K562 (cell line): ENCODE data around the gene LBP. TPM values are rescaled to one million over a fixed set of nuclear protein-coding genes. Genes with fewer than 3 reads are reported as not detected.

ENCODE experiments used
- ATAC-seq: fragments of 200-7000 bp; cut with Tn5 transposase; 3 replicates; pipeline ENCODE4 v1.9.1; 2020; ENCODE audit warnings: moderate library complexity
- BruUV-seq: library from RNA; stranded (reverse); fragments of 400-500 nt; replicated peaks from 2 replicates; lab custom pipeline; 2021; lab: Mats Ljungman, UMichigan
- CTCF ChIA-PET: fragments of 300-600 bp; formaldehyde crosslinking; extraction: SDS; loops from one replicate; lab custom pipeline; 2021; ENCODE audit warnings: low intra/inter-chr PET ratio; lab: Yijun Ruan, JAX
- POLR2A ChIA-PET: fragments of 300-600, 350-650 bp; sonication (Branson Sonifier 250); formaldehyde crosslinking; extraction: SDS; loops from one replicate; lab custom pipeline; 2021; ENCODE audit warnings: antibody characterized with exemption, inconsistent platforms; lab: Yijun Ruan, JAX
- DNase-seq, 4 experiments: peaks; one replicate each; pipeline versions ENCODE4 v3.0.0 to v3.0.0-alpha.2; 2011 to 2018; ENCODE audit warnings: low spot score in 3 of 4, mixed read lengths in 3 of 4; ENCODE audit errors: extremely low read depth in 1 of 4
- FAIRE-seq: peaks from 2 replicates; lab custom pipeline; 2011; peaks lifted over from hg19 to GRCh38; lab: Jason Lieb, UNC
- H2AFZ ChIP-seq: 2 replicates; pipeline ENCODE4 v1.6.0; 2011; ENCODE audit warnings: low read depth, low read length, control low read depth, inconsistent platforms
- H3K27ac ChIP-seq: fragments of 200-600 bp; 3 replicates; pipeline ENCODE4 v1.8.0; 2011; ENCODE audit warnings: low read depth, mild to moderate bottlenecking, control low read depth, inconsistent platforms, low read length, moderate library complexity, mixed read lengths; ENCODE audit errors: extremely low read depth
- H3K27me3 ChIP-seq, 2 experiments: fragments of 300-600 bp in 1 of 2; 2 replicates in 1 of 2; 3 replicates in 1 of 2; pipeline versions ENCODE4 v1.6.0 to v1.8.0; 2011; ENCODE audit warnings: inconsistent platforms in 2 of 2, low read length in 2 of 2, mild to moderate bottlenecking in 1 of 2, mixed read lengths in 1 of 2, moderate library complexity in 1 of 2; ENCODE audit not compliant: control insufficient read depth in 2 of 2, insufficient read depth in 2 of 2
- H3K36me3 ChIP-seq: fragments of 300-600 bp; 3 replicates; pipeline ENCODE4 v1.8.0; 2011; ENCODE audit warnings: mild to moderate bottlenecking, low read length, inconsistent platforms; ENCODE audit not compliant: control insufficient read depth, insufficient read depth
- H3K4me1 ChIP-seq, 2 experiments: fragments of 200-600 bp in 1 of 2; replicated peaks in 1 of 2; 2 replicates in 1 of 2; 3 replicates in 1 of 2; pipeline versions ENCODE4 v1.5.1 to v1.8.0; 2011; ENCODE audit warnings: inconsistent platforms in 2 of 2, low read length in 2 of 2, mild to moderate bottlenecking in 1 of 2, mixed read lengths in 1 of 2, moderate library complexity in 1 of 2; ENCODE audit not compliant: control insufficient read depth in 2 of 2, insufficient read depth in 2 of 2
- H3K4me2 ChIP-seq: 2 replicates; pipeline ENCODE4 v1.6.1; 2011; ENCODE audit warnings: low read length, control low read depth, inconsistent platforms, mixed read lengths; ENCODE audit not compliant: insufficient read depth
- H3K4me3 ChIP-seq: fragments of 200-600 bp; sonication (generic), shearing (Covaris generic); 2 replicates; pipeline ENCODE4 v1.5.1; 2016; ENCODE audit warnings: control low read depth, inconsistent platforms
- H3K79me2 ChIP-seq: fragments of 200-600 bp; 3 replicates; pipeline ENCODE4 v1.8.0; 2011; ENCODE audit warnings: low read length, inconsistent platforms; ENCODE audit not compliant: control insufficient read depth, insufficient read depth
- H3K9ac ChIP-seq, 2 experiments: 2 replicates each; pipeline versions ENCODE4 v1.6.0 to v1.6.1; 2011; ENCODE audit warnings: low read depth in 2 of 2, low read length in 2 of 2, control low read depth in 1 of 2, inconsistent platforms in 1 of 2, mild to moderate bottlenecking in 1 of 2, mixed read lengths in 1 of 2; ENCODE audit not compliant: insufficient read depth in 1 of 2
- H3K9me1 ChIP-seq: one replicate; pipeline ENCODE4 v1.6.0; 2011; ENCODE audit warnings: inconsistent platforms, mild to moderate bottlenecking, low read length, moderate library complexity; ENCODE audit not compliant: control insufficient read depth, insufficient read depth
- H3K9me3 ChIP-seq: replicated peaks from 2 replicates; pipeline ENCODE4 v1.5.1; 2011; ENCODE audit warnings: low read depth, low read length, inconsistent platforms; ENCODE audit not compliant: control insufficient read depth, insufficient read depth
- H4K20me1 ChIP-seq: replicated peaks from 2 replicates; pipeline ENCODE4 v1.6.1; 2011; ENCODE audit warnings: low read length, inconsistent platforms, mixed read lengths; ENCODE audit not compliant: control insufficient read depth, insufficient read depth
- ARID2 ChIP-seq: fragments of 450-650 bp; IDR thresholded peaks from 2 replicates; pipeline ENCODE4 v1.6.1; 2017; ENCODE audit warnings: antibody characterized with exemption, mild to moderate bottlenecking
- ATF6 ChIP-seq: sonication (generic); formaldehyde crosslinking; IDR thresholded peaks from 2 replicates; pipeline ENCODE4 v1.4.0; 2020; ENCODE audit warnings: mild to moderate bottlenecking, missing genetic modification reagents
- CBX1 ChIP-seq: sonication (generic); IDR thresholded peaks from 2 replicates; pipeline ENCODE4 v1.6.1; 2016; ENCODE audit warnings: antibody characterized with exemption, low read depth, mild to moderate bottlenecking
- FOXK1 ChIP-seq: sonication (generic); formaldehyde crosslinking; IDR thresholded peaks from 2 replicates; pipeline ENCODE4 v1.8.0; 2022; ENCODE audit warnings: missing genetic modification reagents, mild to moderate bottlenecking, borderline replicate concordance
- GABPA ChIP-seq: fragments of 200-800 bp; sonication (Bioruptor generic); conservative IDR thresholded peaks from 2 replicates; pipeline ENCODE4 v1.6.1; 2016; ENCODE audit warnings: low read depth, missing genetic modification characterization, missing compliant biosample characterization
- GABPB2 ChIP-seq: fragments of 250-450 bp; sonication (Bioruptor Pico); conservative IDR thresholded peaks from 2 replicates; pipeline ENCODE4 v1.5.1; 2021; ENCODE audit warnings: mild to moderate bottlenecking
- HMGN3 ChIP-seq: IDR thresholded peaks from 2 replicates; pipeline ENCODE4 v1.6.1; 2011; ENCODE audit warnings: borderline replicate concordance, low read depth, mild to moderate bottlenecking, mixed read lengths, low read length; ENCODE audit not compliant: insufficient read length; ENCODE audit errors: extremely low read depth
- IRF2 ChIP-seq: sonication (generic); formaldehyde crosslinking; IDR thresholded peaks from 2 replicates; pipeline ENCODE4 v1.8.1; 2022; ENCODE audit warnings: mild to moderate bottlenecking, missing genetic modification reagents
- JUN ChIP-seq, 2 experiments: sonication (generic) in 1 of 2; formaldehyde crosslinking in 1 of 2; IDR thresholded peaks; 2 replicates each; pipeline versions ENCODE4 v1.6.1 to v1.8.0; 2012 to 2022; ENCODE audit warnings: borderline replicate concordance in 2 of 2, mild to moderate bottlenecking in 2 of 2, improper control_type of control experiment in 1 of 2, low read depth in 1 of 2, low read length in 1 of 2, missing genetic modification reagents in 1 of 2
- POLR2H ChIP-seq: IDR thresholded peaks from 2 replicates; pipeline ENCODE4 v1.6.1; 2016; ENCODE audit warnings: missing genetic modification characterization, low read depth, mild to moderate bottlenecking, control low read depth, missing compliant biosample characterization, moderate library complexity
- POLR3A ChIP-seq: IDR thresholded peaks from 2 replicates; pipeline ENCODE4 v1.6.1; 2011; ENCODE audit warnings: borderline replicate concordance, mild to moderate bottlenecking, moderate library complexity; ENCODE audit not compliant: insufficient read length, insufficient read depth; ENCODE audit errors: extremely low read depth
- RFX1 ChIP-seq: fragments of 450-650 bp; IDR thresholded peaks from 2 replicates; pipeline ENCODE4 v1.6.1; 2016; ENCODE audit warnings: mild to moderate bottlenecking, moderate library complexity
- SMARCA5 ChIP-seq: fragments of 450-650 bp; IDR thresholded peaks from 2 replicates; pipeline ENCODE4 v1.6.1; 2016
- SMC3 ChIP-seq: conservative IDR thresholded peaks from 2 replicates; pipeline ENCODE4 v1.6.1; 2011; ENCODE audit warnings: low read depth, low read length, improper control_type of control experiment; ENCODE audit not compliant: insufficient read depth
- ZFP36 ChIP-seq: fragments of 150-350 bp; IDR thresholded peaks from 2 replicates; pipeline ENCODE4 v1.6.1; 2018; ENCODE audit warnings: low read length, low read depth; ENCODE audit not compliant: partially characterized antibody
- ZNF668 ChIP-seq: fragments of 250-450 bp; sonication (Bioruptor Pico); IDR thresholded peaks from 2 replicates; pipeline ENCODE4 v1.8.0; 2022; ENCODE audit warnings: mild to moderate bottlenecking, inconsistent platforms
- ZNF717 ChIP-seq: fragments of 250-450 bp; sonication (Bioruptor Pico); IDR thresholded peaks from 2 replicates; pipeline ENCODE4 v1.5.0; 2021
- ZNF76 ChIP-seq: fragments of 250-450 bp; sonication (Bioruptor Pico); IDR thresholded peaks from 2 replicates; pipeline ENCODE4 v1.4.0; 2020; ENCODE audit warnings: mild to moderate bottlenecking, moderate library complexity, borderline replicate concordance
- ZNF766 ChIP-seq: fragments of 200-800 bp; sonication (Bioruptor generic); conservative IDR thresholded peaks from 2 replicates; pipeline ENCODE4 v1.6.1; 2016; ENCODE audit warnings: missing genetic modification characterization, missing compliant biosample characterization
- WGBS: fragments of 100-300 bp; shearing (Covaris generic); methylation state at CpG from one replicate; pipeline ENCODE4 v1.1.6; 2016; ENCODE audit warnings: low coverage, mixed read lengths; ENCODE audit not compliant: insufficient coverage; ENCODE audit errors: missing lambda C conversion rate; 5-methylcytosine and 5-hydroxymethylcytosine counted together
- in situ Hi-C: fragments of 300-500 bp; cut with MboI; formaldehyde crosslinking; loops from 4 replicates; pipeline ENCODE4 v1.15.0; 2018; ENCODE audit warnings: inconsistent platforms, mixed read lengths
- intact Hi-C: fragments of 100-400 bp; cut with micrococcal nuclease; formaldehyde crosslinking; loops from 2 replicates; pipeline ENCODE4 v1.14.2; 2022
- polyA plus RNA-seq, 8 experiments: library from polyadenylated mRNA; depleted of rRNA in 4 of 8; stranded (reverse) in 5 of 8; unstranded in 3 of 8; fragments of >200 nt; fragmentation: Nextera tagmentation in 2 of 8; fragmentation: Illumina TruSeq in 1 of 8; extraction: Ambion mirVana in 2 of 8; extraction: Trizol in 1 of 8; gene quantifications; 2 replicates each; pipeline versions ENCODE4 v1.2.1 to v1.2.3, GENCODE V29; 2011 to 2014; ENCODE audit warnings: inconsistent platforms in 1 of 8, missing spikeins in 1 of 8
- total RNA-seq, 7 experiments: library from RNA; depleted of rRNA in 6 of 7; stranded (reverse); fragments of >200 nt in 6 of 7; fragmentation: Illumina TruSeq in 2 of 7; extraction: Trizol in 2 of 7; gene quantifications; 2 replicates each; pipeline versions ENCODE4 v1.2.1 to v1.2.3, GENCODE V29; 2011 to 2021; ENCODE audit warnings: low replicate concordance in 1 of 7
- TF ChIP-seq, protein P1 (sequence below): sonication (generic); formaldehyde crosslinking; IDR thresholded peaks from 2 replicates; pipeline ENCODE4 v1.8.1; 2023; ENCODE audit warnings: mild to moderate bottlenecking, missing genetic modification reagents

LBP gene
- total and polyA plus RNA-seq, 9 of the 15 experiments (the other 6 are each of a cell fraction or from before 2014, with no cell fraction given), result 0.06 to 0.31 (median 0.09) TPM; not detected in 3

DNA sequence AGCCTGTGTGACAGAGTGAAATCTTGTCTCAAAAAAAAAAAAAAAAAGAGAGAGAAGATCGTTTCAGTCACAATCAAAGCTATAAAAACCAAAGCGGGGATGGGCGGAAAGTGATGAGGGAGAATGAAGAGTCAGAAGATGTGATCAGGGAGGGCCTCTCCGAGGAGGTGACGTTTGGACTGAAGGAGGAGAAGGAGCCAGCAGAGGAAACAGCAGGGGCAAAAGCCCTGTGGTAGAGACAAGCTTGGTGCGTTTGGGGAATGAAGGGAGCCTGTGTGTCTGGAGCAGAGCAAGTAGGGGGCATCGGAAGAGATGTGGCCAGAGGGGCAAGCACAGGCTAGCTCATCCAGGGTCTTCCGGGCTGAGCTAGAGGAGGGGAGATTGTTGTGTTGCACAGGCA lies 14.5 kb upstream of the LBP start (continued):
- TF ChIP-seq JUN (IDR thresholded peaks at IDR 0.05; ENCODE audit: borderline replicate concordance, low read depth, low read length), result no peak
- TF ChIP-seq JUN (CRISPR knock-in tag; IDR thresholded peaks at IDR 0.05; ENCODE audit: borderline replicate concordance), result no peak
- no peak for TF ChIP-seq ZNF668 (CRISPR knock-in tag)
- no peak for TF ChIP-seq FOXK1
- no peak for TF ChIP-seq SMC3
- peak; percentile 86 for TF ChIP-seq ZFP36
- TF ChIP-seq, all 486 proteins: peak for 3

GRCh38 chr20:38334016-38334415 lies 12.3 kb upstream of the LBP start:
- TF ChIP-seq CBX1 (no peak), HMGN3 (no peak), ATF6 (CRISPR knock-in tag) (no peak), GABPA (tag) (no peak), SMARCA5 (no peak), POLR2H (tag) (no peak), ARID2 (no peak), IRF2 (CRISPR knock-in tag) (no peak), RFX1 (no peak), ZNF766 (CRISPR knock-in tag) (no peak), POLR3A (no peak), ZNF76 (no peak), GABPB2 (no peak), ZNF717 (CRISPR knock-in tag) (no peak)
- TF ChIP-seq, protein P1, sequence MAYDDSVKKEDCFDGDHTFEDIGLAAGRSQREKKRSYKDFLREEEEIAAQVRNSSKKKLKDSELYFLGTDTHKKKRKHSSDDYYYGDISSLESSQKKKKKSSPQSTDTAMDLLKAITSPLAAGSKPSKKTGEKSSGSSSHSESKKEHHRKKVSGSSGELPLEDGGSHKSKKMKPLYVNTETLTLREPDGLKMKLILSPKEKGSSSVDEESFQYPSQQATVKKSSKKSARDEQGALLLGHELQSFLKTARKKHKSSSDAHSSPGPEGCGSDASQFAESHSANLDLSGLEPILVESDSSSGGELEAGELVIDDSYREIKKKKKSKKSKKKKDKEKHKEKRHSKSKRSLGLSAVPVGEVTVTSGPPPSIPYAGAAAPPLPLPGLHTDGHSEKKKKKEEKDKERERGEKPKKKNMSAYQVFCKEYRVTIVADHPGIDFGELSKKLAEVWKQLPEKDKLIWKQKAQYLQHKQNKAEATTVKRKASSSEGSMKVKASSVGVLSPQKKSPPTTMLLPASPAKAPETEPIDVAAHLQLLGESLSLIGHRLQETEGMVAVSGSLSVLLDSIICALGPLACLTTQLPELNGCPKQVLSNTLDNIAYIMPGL (CRISPR knock-in tag), result no peak
- no peaks in the 10 kb centered on the region for H3K79me2 ChIP-seq
- FAIRE-seq (no peak), DNase-seq (no peak), ATAC-seq (no peak)
- WGBS, result 0% methylated on average over 8 of the region's 8 CpGs
- H3K9me3 ChIP-seq, result peaks cover 6% of the 10 kb centered on the region
- no peak overlapping the region for H3K27ac ChIP-seq
- H4K20me1 ChIP-seq, result no peaks in the 10 kb centered on the region; the same call in 1 of the 2 replicates
- no peak overlapping the region for H3K9ac ChIP-seq
- H2AFZ ChIP-seq, result no peak overlapping the region
- in situ Hi-C loops, result no loop called here
- ChIA-PET POLR2A (no interaction called here), CTCF (no interaction called here)
- intact Hi-C loops, result no loop called here
- H3K36me3 ChIP-seq, result no peaks in the 10 kb centered on the region
- no peaks in the 10 kb centered on the region for H3K4me1 ChIP-seq
- no peak overlapping the region for H3K4me3 ChIP-seq
- H3K27me3 ChIP-seq, result peaks cover 22 to 40% of the 10 kb centered on the region in 2 experiments; a peak in 4 of 5 replicates
- no peaks in the 10 kb centered on the region for H3K9me1 ChIP-seq
- BruUV-seq, result no TSS peak
- H3K4me2 ChIP-seq, result no peak overlapping the region
